COLO668 (cell line): ENCODE results near the gene LRRC32.

ENCODE experiments used
- DNase-seq: peaks from one replicate; lab custom pipeline; 2025; ENCODE audit not compliant: unreplicated experiment; lab: John Stamatoyannopoulos, UW

Gene LRRC32, protein sequence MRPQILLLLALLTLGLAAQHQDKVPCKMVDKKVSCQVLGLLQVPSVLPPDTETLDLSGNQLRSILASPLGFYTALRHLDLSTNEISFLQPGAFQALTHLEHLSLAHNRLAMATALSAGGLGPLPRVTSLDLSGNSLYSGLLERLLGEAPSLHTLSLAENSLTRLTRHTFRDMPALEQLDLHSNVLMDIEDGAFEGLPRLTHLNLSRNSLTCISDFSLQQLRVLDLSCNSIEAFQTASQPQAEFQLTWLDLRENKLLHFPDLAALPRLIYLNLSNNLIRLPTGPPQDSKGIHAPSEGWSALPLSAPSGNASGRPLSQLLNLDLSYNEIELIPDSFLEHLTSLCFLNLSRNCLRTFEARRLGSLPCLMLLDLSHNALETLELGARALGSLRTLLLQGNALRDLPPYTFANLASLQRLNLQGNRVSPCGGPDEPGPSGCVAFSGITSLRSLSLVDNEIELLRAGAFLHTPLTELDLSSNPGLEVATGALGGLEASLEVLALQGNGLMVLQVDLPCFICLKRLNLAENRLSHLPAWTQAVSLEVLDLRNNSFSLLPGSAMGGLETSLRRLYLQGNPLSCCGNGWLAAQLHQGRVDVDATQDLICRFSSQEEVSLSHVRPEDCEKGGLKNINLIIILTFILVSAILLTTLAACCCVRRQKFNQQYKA

DNA sequence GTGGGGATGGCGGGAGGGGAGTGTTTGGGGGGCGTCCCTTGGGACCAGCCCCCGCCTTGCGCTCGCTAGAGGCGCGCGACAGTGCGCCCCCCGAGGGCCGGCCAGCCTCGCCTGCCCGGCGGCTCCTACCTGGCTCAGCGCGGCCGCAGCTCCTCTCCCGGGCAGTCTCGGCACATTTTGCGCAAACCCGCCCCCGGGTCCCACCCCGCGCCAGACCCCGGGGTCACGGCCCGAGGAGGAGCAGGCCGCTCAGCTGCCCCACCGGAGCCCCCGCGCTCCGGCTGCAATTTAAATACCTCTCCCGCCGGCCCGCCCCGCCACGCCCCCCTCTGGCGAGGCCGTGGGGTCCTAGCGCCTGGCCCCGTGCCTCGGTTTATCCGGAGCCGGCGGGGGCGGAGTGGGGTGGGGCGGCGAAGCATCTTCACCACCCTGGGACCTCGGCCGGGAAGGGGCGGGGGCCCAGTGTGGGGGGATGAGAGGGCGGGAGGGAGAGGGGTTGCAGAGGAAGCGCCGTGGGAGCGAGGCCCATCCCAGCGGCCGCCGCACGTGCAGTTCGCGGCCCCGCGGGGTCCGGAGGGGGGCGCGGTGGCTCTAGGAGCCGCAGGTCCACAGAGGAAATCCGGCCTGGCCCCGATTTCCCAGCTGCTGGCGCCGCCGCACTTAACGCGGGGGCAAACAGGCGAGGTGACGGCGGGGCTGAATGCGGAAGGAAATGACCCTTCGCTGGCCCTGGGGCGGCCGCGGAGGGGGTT is at the start of gene LRRC32:
Gene LRRC32, minus strand, starts transcription at position 263 of the 752 bp plus-strand sequence. CDS start 4,793 bp downstream, outside the sequence.
- DNase-seq, result peak; percentile 6

DNA sequence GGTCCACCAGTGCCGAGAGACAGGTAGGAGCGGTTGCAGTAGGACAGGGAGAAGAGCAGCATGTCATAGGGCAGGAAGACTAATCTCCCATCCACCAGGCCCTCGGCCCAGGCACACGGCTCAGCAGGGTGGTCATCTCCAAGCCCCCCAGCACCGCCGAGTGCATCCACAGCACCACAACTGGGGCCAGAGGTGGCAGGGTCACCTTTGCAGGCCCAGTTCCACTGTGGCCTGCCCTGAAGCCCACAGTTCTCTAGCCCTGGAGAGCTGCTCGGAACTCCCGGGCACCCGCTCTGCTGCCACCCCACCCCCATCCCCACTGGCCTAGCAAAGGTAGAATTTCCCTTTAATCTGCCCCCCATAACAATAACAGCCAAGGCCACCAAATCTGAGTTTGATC is 49.1 kb upstream of the LRRC32 start:
- no peak for DNase-seq

DNA sequence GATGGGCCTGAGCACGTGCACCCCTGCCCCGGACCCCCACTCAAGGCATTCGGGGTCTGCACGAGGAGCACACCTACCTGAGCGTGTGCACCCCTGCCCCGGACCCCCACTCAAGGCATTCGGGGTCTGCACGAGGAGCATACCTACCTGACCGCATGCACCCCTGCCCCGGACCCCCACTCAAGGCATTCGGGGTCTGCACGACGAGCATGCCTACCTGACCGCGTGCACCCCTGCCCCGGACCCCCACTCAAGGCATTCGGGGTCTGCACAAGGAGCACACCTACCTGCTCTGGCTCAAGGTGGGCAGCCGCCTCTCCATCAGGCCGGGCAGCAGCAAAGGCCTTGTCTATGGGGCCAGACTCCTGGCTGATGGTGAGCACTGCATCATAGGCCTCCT is 48.7 kb upstream of the LRRC32 start:
- DNase-seq, result no peak

DNA sequence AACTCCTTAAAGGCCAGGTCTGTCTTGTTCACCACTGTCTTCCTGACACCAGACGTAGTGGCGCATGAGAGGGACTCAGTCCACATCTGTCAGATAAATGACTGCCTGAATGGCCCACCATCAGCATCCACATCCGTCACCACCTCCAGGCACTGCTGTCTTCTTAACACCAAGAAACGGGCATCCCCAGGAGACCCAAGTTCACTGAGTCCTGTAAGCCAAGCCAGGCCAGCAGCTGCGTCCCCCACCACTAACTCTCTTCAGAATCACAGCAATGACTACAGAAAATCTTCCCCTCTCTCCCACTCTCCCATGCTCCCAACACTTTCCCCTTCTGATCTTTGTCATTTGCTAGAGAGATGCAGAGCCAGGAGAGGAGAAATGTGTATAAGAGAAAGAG is 47.3 kb upstream of the LRRC32 start:
- DNase-seq, result no peak

DNA sequence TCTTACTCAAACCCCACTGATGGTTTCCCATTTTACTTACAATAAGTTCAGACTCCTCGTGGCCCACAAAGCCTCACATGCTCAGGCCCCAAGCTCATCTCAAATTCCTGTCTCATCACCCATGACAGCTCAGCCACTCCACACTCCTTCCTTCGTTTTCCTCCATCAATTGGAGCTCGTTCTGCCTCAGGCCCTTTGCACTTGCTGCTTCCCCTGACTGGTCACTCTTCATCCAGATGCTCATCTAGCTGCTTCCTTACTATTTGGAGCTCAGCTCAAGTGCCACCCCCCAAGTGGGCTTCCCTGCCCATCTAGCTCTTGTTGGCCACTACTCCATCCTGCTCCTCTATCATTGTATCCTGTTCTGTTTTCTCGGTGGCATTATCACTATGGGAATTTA is 46.8 kb upstream of the LRRC32 start:
- no peak for DNase-seq

DNA sequence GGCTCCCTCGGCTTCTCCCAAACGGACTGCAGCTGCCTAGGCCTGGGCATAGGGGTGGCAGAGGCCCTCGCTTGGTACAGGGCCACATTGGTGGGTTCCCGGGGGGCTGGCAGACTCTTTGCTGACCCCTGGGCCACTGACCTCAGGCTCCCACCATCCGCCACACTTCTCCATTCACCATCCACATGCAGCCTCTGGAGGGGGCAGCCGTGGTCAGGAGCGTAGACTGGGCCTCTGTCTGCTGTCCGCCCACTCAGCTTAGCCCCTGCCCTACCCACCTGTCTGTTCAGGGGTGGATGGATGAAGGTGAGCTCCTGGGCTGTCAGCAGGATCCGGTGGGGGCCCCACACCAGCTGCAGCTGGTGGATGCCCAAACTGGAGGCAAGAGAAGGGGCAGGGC is 45.7 kb upstream of the LRRC32 start:
- no peak for DNase-seq

DNA sequence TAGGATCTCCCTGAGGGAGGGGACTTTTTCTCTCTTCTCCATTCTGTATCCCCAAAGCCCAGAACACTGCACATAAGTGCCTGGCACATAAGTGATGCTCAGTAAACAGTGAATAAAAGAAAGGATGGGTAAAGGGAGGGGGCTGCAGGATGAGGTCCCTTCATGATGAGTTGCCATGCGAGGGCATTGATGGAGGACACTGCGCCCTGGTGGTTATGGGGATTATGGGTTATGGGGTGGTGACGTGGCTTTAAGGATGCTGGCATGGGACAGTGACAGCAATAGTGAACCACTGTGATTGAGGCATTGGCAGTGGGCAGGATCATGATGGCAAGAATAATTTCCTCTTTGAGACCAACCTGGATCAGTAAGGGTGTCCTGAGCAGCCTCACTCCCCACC is 43.9 kb upstream of the LRRC32 start:
- no peak for DNase-seq

DNA sequence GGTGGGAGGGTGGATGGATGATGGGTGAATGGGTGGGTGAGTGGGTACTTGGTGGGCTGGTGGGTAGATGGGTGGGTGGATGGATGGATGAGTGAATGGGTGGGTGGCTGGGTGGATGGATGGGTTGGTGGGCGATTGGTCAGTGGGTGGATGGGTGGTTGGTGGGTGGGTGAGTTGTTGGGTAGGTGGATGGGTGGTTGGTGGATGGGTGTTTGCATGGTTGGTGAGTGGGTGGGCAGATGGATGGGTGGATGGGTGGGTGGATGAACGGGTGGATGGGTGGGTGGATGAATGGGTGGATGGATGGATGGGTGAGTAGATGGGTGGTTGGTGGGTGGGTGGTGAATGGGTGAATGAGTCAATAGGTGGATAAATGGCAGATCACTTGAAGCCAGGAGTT is 43.0 kb upstream of the LRRC32 start:
- DNase-seq, result no peak

DNA sequence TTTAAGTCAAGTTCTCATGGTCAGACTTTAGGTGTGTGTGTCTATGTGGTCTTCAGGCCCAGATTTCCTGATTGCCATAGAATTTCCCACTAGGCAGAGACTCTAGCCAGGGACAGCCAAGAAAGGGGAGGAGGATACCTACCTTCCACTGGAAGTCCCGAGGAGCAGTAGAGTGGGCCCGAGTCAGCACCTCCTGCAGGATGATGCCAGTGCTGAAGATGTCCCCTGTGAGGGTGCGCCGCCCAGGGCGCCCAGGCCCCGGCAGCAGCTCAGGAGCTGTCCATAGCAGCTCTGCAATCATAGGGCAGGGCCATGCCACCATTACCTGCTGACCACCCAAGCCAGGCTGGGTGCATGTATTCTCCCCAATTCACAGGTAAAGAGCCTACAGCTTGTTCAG is 41.6 kb upstream of the LRRC32 start:
- no peak for DNase-seq

DNA sequence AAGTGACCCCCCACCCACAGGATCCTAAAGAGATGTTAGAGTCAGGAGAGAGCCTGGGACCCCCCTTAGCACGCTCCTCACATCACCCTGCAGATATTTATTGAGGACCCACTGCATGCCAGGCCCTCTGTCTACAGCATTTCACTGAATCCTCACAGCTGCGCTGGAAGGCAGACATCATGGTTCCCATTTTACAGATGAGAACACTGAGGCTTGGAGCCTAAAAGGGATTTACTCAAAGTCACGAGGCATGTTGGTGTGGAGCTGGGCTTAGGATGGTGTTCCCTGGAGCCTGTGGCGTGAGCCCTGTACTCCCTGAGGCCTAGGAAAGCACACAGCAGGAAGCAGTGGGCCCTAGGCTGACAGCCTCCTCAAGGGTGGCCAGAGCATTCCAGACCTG is 39.2 kb upstream of the LRRC32 start:
- DNase-seq, result no peak

DNA sequence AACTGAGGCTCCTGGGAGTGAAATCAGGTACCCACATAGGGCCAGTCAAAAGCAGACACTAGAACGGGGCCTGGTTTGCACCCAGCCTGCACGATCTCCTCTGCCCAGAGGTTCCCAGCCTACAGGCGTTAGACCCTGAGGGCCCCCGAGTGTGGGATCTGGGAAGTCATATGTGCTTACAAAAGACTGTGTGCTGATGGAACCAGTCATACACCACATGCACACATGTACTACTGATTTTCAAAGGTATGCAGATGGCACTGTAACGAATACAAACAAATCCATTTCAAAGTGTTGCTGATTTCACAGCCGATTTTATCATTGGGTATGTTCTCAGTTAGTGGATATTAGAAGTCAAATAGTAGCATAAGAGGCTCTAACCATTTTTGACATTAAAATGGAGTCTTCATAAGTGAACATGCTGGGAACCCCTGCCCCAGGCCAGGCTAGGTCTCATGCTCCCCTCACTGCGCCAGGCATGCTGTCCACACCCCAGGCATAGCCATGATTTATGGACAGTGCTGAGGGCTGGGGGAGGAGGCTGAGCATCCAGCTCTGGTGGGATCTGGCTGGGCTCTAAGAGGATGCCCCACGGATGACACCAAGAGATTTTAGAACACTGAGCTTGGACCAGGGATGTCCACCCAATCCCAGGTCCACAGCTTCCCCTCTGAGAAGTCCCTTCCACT is 38.6 kb upstream of the LRRC32 start:
- no peak for DNase-seq

DNA sequence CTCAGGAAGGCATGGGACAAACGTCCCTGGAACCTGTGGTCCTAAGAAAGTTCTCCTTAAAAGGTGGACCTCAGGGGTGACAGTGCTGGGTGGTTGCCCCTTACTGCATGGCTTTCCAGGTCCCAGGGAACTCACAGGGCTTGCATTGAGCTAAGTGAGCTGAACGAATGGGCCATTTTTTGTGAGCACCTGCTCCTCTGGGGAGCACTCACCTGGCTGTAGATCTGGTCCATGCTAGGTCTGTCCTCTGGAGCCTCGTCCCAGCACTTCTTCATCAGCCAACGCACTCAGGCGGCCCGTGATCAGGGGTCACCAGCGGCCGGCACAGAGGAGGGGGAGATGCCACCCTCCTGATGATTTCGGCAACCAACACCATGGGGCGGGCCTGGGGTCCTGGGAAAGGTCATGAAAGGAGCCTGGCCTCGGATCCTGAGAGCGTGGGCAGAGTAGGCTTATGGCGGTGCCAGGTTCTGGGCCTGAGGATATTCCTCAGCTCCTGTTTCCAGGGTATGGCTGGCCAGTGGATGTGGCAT is 36.8 kb upstream of the LRRC32 start:
- DNase-seq, result no peak

DNA sequence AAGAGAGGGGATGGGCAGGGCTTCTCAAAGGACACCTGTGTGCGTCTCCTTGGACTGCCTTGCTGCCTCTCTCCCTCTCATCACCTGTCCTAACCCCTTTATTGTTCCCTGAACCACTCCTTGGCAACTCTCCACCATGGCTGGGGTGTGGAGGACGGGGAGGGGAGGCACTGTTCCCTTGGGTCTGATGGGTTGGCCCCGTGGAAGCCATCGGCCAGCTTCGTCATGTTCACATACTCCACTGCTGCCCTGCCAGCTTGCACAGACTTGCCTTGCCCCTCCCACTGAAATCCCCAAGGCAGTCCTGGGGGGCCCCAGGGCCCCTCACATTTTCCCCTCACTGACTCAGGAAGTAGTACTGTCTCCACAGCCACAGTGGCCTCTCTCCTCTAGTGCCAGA is 36.1 kb upstream of the LRRC32 start:
- DNase-seq, result no peak

DNA sequence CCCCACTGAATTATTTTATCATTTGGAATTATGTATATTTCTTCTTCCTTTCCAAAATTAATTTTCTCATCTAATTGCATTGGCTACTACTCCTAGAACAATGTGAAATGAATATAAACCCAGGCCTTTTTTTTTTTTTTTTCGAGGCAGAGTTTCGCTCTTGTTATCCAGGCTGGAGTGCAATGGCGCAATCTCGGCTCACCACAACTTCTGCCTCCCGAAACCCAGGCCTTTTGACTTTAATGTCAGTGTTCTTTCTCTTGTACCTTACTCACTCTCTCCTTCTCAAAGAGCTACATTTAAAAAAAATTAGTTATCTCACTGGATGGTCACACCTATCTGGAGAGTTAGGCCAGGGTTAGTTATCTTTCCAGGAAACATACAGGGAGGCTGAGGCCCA is 35.3 kb upstream of the LRRC32 start:
- no peak for DNase-seq

DNA sequence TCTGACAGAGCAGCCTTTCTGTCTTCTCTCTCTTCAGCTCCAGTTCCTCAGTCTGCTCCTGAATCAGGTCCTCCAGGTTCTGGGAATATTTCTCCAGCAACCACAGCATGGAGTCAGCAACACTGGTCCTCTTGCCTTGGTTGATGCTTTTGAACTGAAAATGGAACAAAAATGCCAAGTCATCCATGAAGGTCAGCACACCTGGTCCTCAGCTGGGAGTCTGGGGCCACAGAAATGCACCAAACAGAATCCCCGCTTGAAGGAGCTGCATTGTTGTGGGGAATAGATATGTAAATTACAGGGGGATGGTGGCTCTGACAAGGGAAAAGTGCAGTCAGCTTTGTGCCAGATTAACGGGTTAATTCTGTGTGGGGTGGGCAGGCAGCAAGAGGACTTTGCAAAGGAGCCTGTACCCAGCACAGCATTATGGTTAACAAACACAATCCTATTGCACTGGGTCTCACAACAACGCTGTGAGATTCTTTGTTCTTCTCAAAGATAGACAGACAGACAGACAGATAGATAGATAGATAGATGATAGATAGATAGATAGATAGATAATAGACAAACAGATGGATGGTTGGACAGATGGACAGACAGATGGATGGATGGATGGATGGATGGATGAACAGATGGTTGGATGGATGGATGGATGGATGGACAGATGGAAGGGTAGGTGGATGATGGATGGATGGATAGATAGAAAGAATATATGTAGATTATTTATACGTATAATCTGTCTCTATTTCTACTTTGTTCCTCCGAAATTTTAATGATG is 33.8 kb upstream of the LRRC32 start:
- no peak for DNase-seq

DNA sequence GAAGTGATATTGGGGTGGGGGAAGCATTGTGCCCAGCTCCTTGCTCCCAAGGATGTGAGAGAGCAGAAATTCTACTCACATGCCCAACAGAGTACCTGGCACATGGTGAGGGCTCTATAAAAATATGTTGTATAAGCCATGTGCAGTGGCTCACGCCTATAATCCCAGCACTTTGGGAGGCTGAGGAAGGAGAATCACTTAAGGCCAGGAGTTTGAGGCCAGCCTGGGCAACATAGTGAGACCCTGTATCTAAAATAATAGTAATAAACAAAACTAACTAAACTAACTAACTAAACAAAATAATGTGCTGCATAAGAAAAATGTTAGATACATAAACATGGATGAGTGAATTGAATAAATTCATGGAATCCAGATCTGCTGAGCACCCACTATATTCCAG is 33.2 kb upstream of the LRRC32 start:
- DNase-seq, result no peak

DNA sequence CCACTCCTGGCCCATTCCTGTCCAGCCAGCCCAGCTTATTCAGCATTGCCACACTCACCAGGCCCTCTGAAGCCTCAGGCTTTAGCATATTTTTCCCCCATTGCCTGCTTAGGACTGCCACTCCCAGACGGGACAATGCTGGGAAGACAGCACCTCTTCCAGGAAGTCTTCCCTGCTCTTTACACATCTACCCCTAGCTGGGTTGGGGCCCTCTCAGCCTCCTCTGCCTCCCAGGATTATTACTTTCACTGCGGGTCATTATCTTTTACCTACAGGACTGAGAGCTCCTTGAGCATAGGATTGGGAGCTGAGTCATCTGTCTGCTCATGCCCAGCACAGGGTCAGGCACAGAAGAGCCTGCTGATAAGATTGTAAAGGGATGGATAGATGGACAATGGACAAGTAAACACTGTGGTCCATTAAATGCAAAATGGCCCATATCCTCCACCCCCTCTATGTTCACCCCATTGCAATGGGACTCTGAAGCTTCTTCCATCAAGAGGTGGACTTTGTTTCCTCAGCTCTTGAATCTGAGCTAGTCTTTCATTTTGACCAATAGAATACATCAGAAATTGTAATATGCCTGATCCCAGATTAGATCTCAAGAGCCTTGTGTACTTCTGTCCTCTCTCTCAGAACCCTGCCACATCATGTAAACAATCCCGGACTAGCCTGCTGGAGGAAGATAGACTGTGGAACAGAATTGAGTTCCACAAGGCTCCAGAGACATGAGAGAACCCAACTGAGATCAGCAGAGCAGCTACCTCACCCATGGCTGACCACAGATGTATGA is 32.0 kb upstream of the LRRC32 start:
- DNase-seq, result no peak

DNA sequence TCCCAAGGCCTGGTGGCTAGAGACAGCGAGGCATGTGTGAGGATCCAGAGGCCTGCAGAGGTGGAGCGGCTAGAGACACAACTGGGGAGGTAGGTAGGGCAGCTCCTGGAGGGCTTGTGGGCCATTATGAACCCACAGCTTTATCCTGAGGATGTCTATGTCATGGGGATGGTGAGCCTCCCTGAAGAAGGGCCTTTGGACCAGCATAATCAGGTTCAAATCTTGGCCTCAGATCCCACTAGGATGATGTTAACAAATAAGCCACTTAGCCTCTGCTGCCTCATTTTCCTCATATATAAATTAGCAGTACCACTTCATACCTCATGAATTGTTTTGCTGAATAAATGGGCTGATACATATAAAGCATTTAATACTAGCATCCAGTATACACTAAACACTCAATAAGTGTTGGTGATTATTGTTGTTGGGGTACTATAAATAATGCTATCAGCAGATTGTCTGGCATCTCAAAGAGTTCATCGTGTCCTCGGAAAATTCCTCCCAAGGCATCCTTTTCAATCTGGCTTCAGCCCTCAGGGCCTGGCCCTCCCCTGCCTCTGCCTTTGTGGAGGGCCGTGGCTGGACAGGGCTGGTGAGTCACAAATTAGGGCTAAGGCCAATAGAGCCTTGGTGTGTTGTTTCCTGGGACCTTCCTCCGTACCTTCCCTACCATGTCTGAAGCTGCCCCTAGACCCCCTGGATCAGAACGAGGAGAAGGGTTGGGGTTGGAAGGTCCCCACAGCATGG is 30.9 kb upstream of the LRRC32 start:
- DNase-seq, result no peak
